ENCODE data around the gene NRG2. TPM values are rescaled to one million over a fixed set of nuclear protein-coding genes. Genes with fewer than 3 reads are reported as not detected.

Gene NRG2
- total and polyA plus RNA-seq, 2 experiments from 2014 or later, result 0.37 to 1.3 TPM

DNA sequence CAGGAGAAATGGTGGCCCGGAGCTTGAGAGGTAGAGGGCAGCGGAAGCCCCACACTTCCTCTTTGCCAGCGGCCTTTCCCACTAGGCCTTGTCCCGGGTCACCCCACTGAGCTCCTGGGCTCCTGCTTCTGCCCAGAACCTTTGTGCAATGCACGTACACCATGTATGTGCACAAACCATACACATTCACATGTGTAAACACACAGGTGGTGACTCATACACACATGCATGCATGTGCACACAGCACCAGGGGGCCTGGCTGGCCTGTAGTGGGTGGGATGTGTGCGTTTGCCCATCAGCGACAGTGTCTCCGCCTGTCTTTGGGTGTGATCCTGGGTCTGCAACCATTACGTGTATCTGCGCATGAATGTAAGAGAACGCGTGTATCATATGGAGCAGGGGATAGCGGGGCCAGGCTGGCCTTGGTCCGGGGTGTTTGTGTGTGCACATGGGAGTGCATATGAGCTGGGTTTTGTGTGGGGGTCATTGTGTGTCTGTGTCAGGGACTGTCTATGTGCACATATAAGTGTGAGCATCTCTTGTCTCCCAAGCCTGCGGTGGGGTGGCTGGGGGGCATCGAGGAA, 203.8 kb downstream of the NRG2 start:
- no peaks in the 10 kb centered on the region for H3K79me2 ChIP-seq (replicated peaks; ENCODE audit: insufficient read depth)
- no peak overlapping the region for H3K4me2 ChIP-seq
- ATAC-seq (no peak), DNase-seq (ENCODE audit: low spot score) (no peak)
- no peak for TF ChIP-seq EZH2phosphoT487 (IDR thresholded peaks at IDR 0.05; ENCODE audit: unreplicated experiment)
- TF ChIP-seq, protein P1, sequence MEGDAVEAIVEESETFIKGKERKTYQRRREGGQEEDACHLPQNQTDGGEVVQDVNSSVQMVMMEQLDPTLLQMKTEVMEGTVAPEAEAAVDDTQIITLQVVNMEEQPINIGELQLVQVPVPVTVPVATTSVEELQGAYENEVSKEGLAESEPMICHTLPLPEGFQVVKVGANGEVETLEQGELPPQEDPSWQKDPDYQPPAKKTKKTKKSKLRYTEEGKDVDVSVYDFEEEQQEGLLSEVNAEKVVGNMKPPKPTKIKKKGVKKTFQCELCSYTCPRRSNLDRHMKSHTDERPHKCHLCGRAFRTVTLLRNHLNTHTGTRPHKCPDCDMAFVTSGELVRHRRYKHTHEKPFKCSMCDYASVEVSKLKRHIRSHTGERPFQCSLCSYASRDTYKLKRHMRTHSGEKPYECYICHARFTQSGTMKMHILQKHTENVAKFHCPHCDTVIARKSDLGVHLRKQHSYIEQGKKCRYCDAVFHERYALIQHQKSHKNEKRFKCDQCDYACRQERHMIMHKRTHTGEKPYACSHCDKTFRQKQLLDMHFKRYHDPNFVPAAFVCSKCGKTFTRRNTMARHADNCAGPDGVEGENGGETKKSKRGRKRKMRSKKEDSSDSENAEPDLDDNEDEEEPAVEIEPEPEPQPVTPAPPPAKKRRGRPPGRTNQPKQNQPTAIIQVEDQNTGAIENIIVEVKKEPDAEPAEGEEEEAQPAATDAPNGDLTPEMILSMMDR (conservative IDR thresholded peaks at IDR 0.05; ENCODE audit: low read depth in 2 of 2), result no peak
- no peak for TF ChIP-seq ZNF114 (CRISPR knock-in tag; IDR thresholded peaks at IDR 0.05)
- TF ChIP-seq JUNB (IDR thresholded peaks at IDR 0.05; ENCODE audit: unreplicated experiment), result no peak
- TF ChIP-seq STAT1 (IDR thresholded peaks at IDR 0.05; ENCODE audit: unreplicated experiment), result no peak
- no peak for TF ChIP-seq EZH2 (IDR thresholded peaks at IDR 0.05; ENCODE audit: low read depth, unreplicated experiment)
- TF ChIP-seq, protein P2, sequence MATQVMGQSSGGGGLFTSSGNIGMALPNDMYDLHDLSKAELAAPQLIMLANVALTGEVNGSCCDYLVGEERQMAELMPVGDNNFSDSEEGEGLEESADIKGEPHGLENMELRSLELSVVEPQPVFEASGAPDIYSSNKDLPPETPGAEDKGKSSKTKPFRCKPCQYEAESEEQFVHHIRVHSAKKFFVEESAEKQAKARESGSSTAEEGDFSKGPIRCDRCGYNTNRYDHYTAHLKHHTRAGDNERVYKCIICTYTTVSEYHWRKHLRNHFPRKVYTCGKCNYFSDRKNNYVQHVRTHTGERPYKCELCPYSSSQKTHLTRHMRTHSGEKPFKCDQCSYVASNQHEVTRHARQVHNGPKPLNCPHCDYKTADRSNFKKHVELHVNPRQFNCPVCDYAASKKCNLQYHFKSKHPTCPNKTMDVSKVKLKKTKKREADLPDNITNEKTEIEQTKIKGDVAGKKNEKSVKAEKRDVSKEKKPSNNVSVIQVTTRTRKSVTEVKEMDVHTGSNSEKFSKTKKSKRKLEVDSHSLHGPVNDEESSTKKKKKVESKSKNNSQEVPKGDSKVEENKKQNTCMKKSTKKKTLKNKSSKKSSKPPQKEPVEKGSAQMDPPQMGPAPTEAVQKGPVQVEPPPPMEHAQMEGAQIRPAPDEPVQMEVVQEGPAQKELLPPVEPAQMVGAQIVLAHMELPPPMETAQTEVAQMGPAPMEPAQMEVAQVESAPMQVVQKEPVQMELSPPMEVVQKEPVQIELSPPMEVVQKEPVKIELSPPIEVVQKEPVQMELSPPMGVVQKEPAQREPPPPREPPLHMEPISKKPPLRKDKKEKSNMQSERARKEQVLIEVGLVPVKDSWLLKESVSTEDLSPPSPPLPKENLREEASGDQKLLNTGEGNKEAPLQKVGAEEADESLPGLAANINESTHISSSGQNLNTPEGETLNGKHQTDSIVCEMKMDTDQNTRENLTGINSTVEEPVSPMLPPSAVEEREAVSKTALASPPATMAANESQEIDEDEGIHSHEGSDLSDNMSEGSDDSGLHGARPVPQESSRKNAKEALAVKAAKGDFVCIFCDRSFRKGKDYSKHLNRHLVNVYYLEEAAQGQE (IDR thresholded peaks at IDR 0.05; ENCODE audit: unreplicated experiment), result no peak
- no peak for TF ChIP-seq ZNF331 (CRISPR knock-in tag; IDR thresholded peaks at IDR 0.05; ENCODE audit: low read depth)
- no peak for TF ChIP-seq CREB1 (CRISPR knock-in tag; IDR thresholded peaks at IDR 0.05; ENCODE audit: low read depth)
- TF ChIP-seq, protein P3, sequence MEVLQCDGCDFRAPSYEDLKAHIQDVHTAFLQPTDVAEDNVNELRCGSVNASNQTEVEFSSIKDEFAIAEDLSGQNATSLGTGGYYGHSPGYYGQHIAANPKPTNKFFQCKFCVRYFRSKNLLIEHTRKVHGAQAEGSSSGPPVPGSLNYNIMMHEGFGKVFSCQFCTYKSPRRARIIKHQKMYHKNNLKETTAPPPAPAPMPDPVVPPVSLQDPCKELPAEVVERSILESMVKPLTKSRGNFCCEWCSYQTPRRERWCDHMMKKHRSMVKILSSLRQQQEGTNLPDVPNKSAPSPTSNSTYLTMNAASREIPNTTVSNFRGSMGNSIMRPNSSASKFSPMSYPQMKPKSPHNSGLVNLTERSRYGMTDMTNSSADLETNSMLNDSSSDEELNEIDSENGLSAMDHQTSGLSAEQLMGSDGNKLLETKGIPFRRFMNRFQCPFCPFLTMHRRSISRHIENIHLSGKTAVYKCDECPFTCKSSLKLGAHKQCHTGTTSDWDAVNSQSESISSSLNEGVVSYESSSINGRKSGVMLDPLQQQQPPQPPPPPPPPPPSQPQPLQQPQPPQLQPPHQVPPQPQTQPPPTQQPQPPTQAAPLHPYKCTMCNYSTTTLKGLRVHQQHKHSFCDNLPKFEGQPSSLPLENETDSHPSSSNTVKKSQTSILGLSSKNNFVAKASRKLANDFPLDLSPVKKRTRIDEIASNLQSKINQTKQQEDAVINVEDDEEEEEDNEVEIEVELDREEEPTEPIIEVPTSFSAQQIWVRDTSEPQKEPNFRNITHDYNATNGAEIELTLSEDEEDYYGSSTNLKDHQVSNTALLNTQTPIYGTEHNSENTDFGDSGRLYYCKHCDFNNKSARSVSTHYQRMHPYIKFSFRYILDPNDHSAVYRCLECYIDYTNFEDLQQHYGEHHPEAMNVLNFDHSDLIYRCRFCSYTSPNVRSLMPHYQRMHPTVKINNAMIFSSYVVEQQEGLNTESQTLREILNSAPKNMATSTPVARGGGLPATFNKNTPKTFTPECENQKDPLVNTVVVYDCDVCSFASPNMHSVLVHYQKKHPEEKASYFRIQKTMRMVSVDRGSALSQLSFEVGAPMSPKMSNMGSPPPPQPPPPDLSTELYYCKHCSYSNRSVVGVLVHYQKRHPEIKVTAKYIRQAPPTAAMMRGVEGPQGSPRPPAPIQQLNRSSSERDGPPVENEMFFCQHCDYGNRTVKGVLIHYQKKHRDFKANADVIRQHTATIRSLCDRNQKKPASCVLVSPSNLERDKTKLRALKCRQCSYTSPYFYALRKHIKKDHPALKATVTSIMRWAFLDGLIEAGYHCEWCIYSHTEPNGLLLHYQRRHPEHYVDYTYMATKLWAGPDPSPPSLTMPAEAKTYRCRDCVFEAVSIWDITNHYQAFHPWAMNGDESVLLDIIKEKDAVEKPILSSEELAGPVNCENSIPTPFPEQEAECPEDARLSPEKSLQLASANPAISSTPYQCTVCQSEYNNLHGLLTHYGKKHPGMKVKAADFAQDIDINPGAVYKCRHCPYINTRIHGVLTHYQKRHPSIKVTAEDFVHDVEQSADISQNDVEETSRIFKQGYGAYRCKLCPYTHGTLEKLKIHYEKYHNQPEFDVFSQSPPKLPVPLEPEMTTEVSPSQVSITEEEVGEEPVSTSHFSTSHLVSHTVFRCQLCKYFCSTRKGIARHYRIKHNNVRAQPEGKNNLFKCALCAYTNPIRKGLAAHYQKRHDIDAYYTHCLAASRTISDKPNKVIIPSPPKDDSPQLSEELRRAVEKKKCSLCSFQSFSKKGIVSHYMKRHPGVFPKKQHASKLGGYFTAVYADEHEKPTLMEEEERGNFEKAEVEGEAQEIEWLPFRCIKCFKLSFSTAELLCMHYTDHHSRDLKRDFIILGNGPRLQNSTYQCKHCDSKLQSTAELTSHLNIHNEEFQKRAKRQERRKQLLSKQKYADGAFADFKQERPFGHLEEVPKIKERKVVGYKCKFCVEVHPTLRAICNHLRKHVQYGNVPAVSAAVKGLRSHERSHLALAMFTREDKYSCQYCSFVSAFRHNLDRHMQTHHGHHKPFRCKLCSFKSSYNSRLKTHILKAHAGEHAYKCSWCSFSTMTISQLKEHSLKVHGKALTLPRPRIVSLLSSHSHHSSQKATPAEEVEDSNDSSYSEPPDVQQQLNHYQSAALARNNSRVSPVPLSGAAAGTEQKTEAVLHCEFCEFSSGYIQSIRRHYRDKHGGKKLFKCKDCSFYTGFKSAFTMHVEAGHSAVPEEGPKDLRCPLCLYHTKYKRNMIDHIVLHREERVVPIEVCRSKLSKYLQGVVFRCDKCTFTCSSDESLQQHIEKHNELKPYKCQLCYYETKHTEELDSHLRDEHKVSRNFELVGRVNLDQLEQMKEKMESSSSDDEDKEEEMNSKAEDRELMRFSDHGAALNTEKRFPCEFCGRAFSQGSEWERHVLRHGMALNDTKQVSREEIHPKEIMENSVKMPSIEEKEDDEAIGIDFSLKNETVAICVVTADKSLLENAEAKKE (CRISPR knock-in tag; IDR thresholded peaks at IDR 0.05), result no peak
- no peak overlapping the region for H3K4me3 ChIP-seq
- H4K20me1 ChIP-seq (replicated peaks; ENCODE audit: insufficient read depth), result no peaks in the 10 kb centered on the region; the same call in 1 of the 2 replicates
- Mint-ChIP-seq H3K4me3 (no peak overlapping the region), H3K36me3 (ENCODE audit: low read depth) (no peaks in the 10 kb centered on the region), H3K4me1 (no peaks in the 10 kb centered on the region; the same call in 2 of the 3 replicates), H3K27ac (no peak overlapping the region), H3K9me3 (no peaks in the 10 kb centered on the region), H3K27me3 (ENCODE audit: insufficient read depth, low read depth, poor library complexity) (peaks cover 9% of the 10 kb centered on the region)
- H3K9me2 ChIP-seq (ENCODE audit: insufficient read depth), result no peaks in the 10 kb centered on the region
- no peak overlapping the region for H3K27ac ChIP-seq (ENCODE audit: low read depth)
- no peaks in the 10 kb centered on the region for H3K36me3 ChIP-seq (ENCODE audit: insufficient read depth)
- H2AFZ ChIP-seq, result no peak overlapping the region
- no peaks in the 10 kb centered on the region for H3K4me1 ChIP-seq (ENCODE audit: insufficient read depth)
- no peaks in the 10 kb centered on the region for H3F3A ChIP-seq (replicated peaks; ENCODE audit: low read depth)
- H3K27me3 ChIP-seq (ENCODE audit: insufficient read depth), result no peaks in the 10 kb centered on the region

Measured in GM23338 (cell line).